OCI-LY7 (cell line): Measurements from ENCODE around the gene VPS9D1. TPM values are rescaled to one million over a fixed set of nuclear protein-coding genes. Genes with fewer than 3 reads are reported as not detected.

Source experiments
- BruUV-seq: library from RNA; stranded (reverse); fragments of 400-500 nt; replicated peaks from 2 replicates; lab custom pipeline; 2021; lab: Mats Ljungman, UMichigan
- CTCF ChIA-PET: fragments of 300-600 bp; sonication (Branson Sonifier 250); formaldehyde crosslinking; loops from one replicate; lab custom pipeline; 2022; ENCODE audit warnings: antibody characterized with exemption; ENCODE audit not compliant: unreplicated experiment; lab: Charles Lee
- POLR2A ChIA-PET: fragments of 300-600 bp; sonication (Branson Sonifier 250); formaldehyde crosslinking; loops from one replicate; lab custom pipeline; 2022; ENCODE audit warnings: antibody characterized with exemption; lab: Charles Lee
- DNase-seq: peaks from one replicate; pipeline ENCODE4 v3.0.0-alpha.2; 2015; ENCODE audit warnings: low spot score
- H2AFZ ChIP-seq: fragments of 200-600 bp; sonication (generic), shearing (Covaris generic); 2 replicates; pipeline ENCODE4 v1.6.1; 2014; ENCODE audit warnings: mild to moderate bottlenecking, antibody characterized with exemption, low read length, moderate library complexity
- H3K27ac ChIP-seq: fragments of 200-600 bp; sonication (generic); 2 replicates; pipeline ENCODE4 v1.5.1; 2014; ENCODE audit warnings: mixed run types, low read depth, mild to moderate bottlenecking, moderate library complexity, low read length, inconsistent platforms; ENCODE audit not compliant: poor library complexity, severe bottlenecking
- H3K36me3 ChIP-seq: fragments of 200-600 bp; sonication (generic); 2 replicates; pipeline ENCODE4 v1.6.1; 2014; ENCODE audit warnings: mild to moderate bottlenecking, antibody characterized with exemption, low read length, moderate library complexity, mixed read lengths; ENCODE audit not compliant: insufficient read depth
- H3K4me1 ChIP-seq: fragments of 200-600 bp; sonication (generic); 2 replicates; pipeline ENCODE4 v1.5.1; 2014; ENCODE audit warnings: mild to moderate bottlenecking, low read length; ENCODE audit not compliant: insufficient read depth, poor library complexity, severe bottlenecking
- H3K4me2 ChIP-seq: fragments of 200-600 bp; sonication (generic); 2 replicates; pipeline ENCODE4 v1.6.1; 2014; ENCODE audit warnings: mild to moderate bottlenecking, low read length
- H3K4me3 ChIP-seq: fragments of 200-600 bp; sonication (generic); 2 replicates; pipeline ENCODE4 v1.5.1; 2014; ENCODE audit warnings: mild to moderate bottlenecking, low read depth, low read length; ENCODE audit not compliant: poor library complexity, severe bottlenecking
- H3K79me2 ChIP-seq: fragments of 200-600 bp; sonication (generic); 2 replicates; pipeline ENCODE4 v1.6.1; 2016; ENCODE audit warnings: low read depth, mild to moderate bottlenecking, low read length, moderate library complexity, mixed read lengths; ENCODE audit not compliant: insufficient read depth
- H3K9me2 ChIP-seq: fragments of 200-600 bp; sonication (generic); 2 replicates; pipeline ENCODE4 v1.6.1; 2016; ENCODE audit warnings: mild to moderate bottlenecking, low read length, mixed read lengths; ENCODE audit not compliant: insufficient read depth
- H3K9me3 ChIP-seq: fragments of 200-600 bp; sonication (generic); 2 replicates; pipeline ENCODE4 v1.6.1; 2014; ENCODE audit warnings: mild to moderate bottlenecking, mixed run types, low read length, mixed read lengths
- H4K20me1 ChIP-seq: fragments of 200-600 bp; sonication (generic); 2 replicates; pipeline ENCODE4 v1.6.1; 2014; ENCODE audit warnings: mild to moderate bottlenecking, antibody characterized with exemption, low read length, moderate library complexity, mixed read lengths; ENCODE audit not compliant: insufficient read depth
- CTCF ChIP-seq: fragments of 200-600 bp; sonication (generic); conservative IDR thresholded peaks from 2 replicates; pipeline ENCODE4 v1.5.1; 2014; ENCODE audit warnings: mild to moderate bottlenecking, antibody characterized with exemption, low read length, moderate library complexity, mixed read lengths
- EZH2phosphoT487 ChIP-seq: fragments of 200-600 bp; sonication (generic); IDR thresholded peaks from 2 replicates; pipeline ENCODE4 v1.6.1; 2018; ENCODE audit warnings: low read depth, borderline replicate concordance, mild to moderate bottlenecking, mixed run types, antibody characterized with exemption, low read length, moderate library complexity, mixed read lengths
- intact Hi-C: fragments of 100-400 bp; cut with micrococcal nuclease; formaldehyde crosslinking; loops from one replicate; pipeline ENCODE4 v1.10.0; 2022; ENCODE audit not compliant: unreplicated experiment
- total RNA-seq, 2 experiments: library from RNA; depleted of rRNA in 1 of 2; stranded (reverse); fragments of >200 nt in 1 of 2; shearing (Covaris generic) in 1 of 2; gene quantifications; 2 replicates each; pipeline ENCODE4 v1.2.3, GENCODE V29; 2014 to 2022

The VPS9D1 gene
- total RNA-seq, 2 experiments from 2014 or later = 3.1 to 4.6 TPM

- intact Hi-C loops = loop anchor here (2.0 to 10.0 kb wide), 2 partner anchors 154 to 308 kb away; partner anchors contain the start of gene DBNDD1
- POLR2A ChIA-PET = interaction anchor here (0.6 kb wide), 1 partner anchor 87 kb away, joined by 3 read pairs; no protein-coding TSS in a partner anchor
- BruUV-seq = no TSS peak
Measured at GRCh38 chr16:89706518-89707260, 14.0 kb downstream of the VPS9D1 start.

GRCh38 chr16:89705006-89705405 is 15.7 kb downstream of the VPS9D1 start:
- BruUV-seq = no TSS peak
- H3K9me3 ChIP-seq = no peaks in the 10 kb centered on the region
- intact Hi-C loops = loop anchor here (10.0 kb wide), 1 partner anchor 310 kb away; the partner anchor contains the start of gene DBNDD1

More at GRCh38 chr16:89706518-89707260, 14.0 kb downstream of the VPS9D1 start:
- H3K4me1 ChIP-seq = peaks cover 7% of the 10 kb centered on the region
- no peaks in the 10 kb centered on the region for H3K36me3 ChIP-seq
- CTCF ChIA-PET = no interaction called here
- H3K79me2 ChIP-seq = no peaks in the 10 kb centered on the region
- H3K27ac ChIP-seq = no peak overlapping the region
- TF ChIP-seq EZH2phosphoT487 (no peak), CTCF (no peak)
- DNase-seq = no peak
- no peaks in the 10 kb centered on the region for H3K9me3 ChIP-seq
- H4K20me1 ChIP-seq = no peaks in the 10 kb centered on the region
- peak overlapping the region; percentile 7; the same call in 1 of the 2 replicates for H3K4me2 ChIP-seq
- no peaks in the 10 kb centered on the region for H3K9me2 ChIP-seq
- H3K4me3 ChIP-seq = no peak overlapping the region
- H2AFZ ChIP-seq = no peak overlapping the region

More at GRCh38 chr16:89705006-89705405, 15.7 kb downstream of the VPS9D1 start:
- H3K4me2 ChIP-seq = no peak overlapping the region
- CTCF ChIA-PET = no interaction called here
- no peak for DNase-seq
- no peak overlapping the region for H3K4me3 ChIP-seq
- H4K20me1 ChIP-seq = no peaks in the 10 kb centered on the region
- POLR2A ChIA-PET = no interaction called here
- H3K36me3 ChIP-seq = no peaks in the 10 kb centered on the region
- H3K27ac ChIP-seq = no peak overlapping the region
- H3K79me2 ChIP-seq = no peaks in the 10 kb centered on the region
- TF ChIP-seq CTCF (no peak), EZH2phosphoT487 (no peak)
- H3K9me2 ChIP-seq = no peaks in the 10 kb centered on the region
- H3K4me1 ChIP-seq = peaks cover 18% of the 10 kb centered on the region
- H2AFZ ChIP-seq = no peak overlapping the region
